GM18505 (cell line): ENCODE data around the gene RPL10.

Experiments used
- ATAC-seq: cut with Tn5 transposase; IDR thresholded peaks from one replicate; pipeline ENCODE4 v1.9.1; 2021; ENCODE audit not compliant: unreplicated experiment
- POLR2A ChIP-seq: IDR thresholded peaks from 4 replicates; pipeline ENCODE4 v1.6.1; 2011; ENCODE audit warnings: borderline replicate concordance; ENCODE audit not compliant: insufficient read depth, insufficient read length; ENCODE audit errors: extremely low read depth

Gene RPL10

GRCh38 chrX:154397888-154398667 lies at the start of gene RPL10:
Gene RPL10 (plus strand): TSS chrX:154398377. CDS start chrX:154398520, 143 bp downstream.
- ATAC-seq = peak; percentile 76
- TF ChIP-seq POLR2A = peak; percentile 99

- ATAC-seq = no peak
- TF ChIP-seq POLR2A = no peak
These were observed 49.4 kb upstream of the RPL10 start for GRCh38 chrX:154348646-154349358.

- no peak for ATAC-seq
- no peak for TF ChIP-seq POLR2A
These were observed 48.7 kb upstream of the RPL10 start for GRCh38 chrX:154349359-154349935.

GRCh38 chrX:154349979-154350378 lies 48.2 kb upstream of the RPL10 start:
- no peak for TF ChIP-seq POLR2A
- ATAC-seq = no peak

GRCh38 chrX:154350429-154351182 lies 47.6 kb upstream of the RPL10 start:
- TF ChIP-seq POLR2A = no peak

GRCh38 chrX:154351183-154352011 lies 46.8 kb upstream of the RPL10 start:
- ATAC-seq = no peak
- peak; percentile 19 for TF ChIP-seq POLR2A

More at GRCh38 chrX:154350429-154351182, 47.6 kb upstream of the RPL10 start:
- ATAC-seq = no peak

GRCh38 chrX:154352012-154352401 lies 46.2 kb upstream of the RPL10 start:
- no peak for TF ChIP-seq POLR2A
- ATAC-seq = no peak

GRCh38 chrX:154352466-154352865 lies 45.7 kb upstream of the RPL10 start:
- no peak for ATAC-seq
- no peak for TF ChIP-seq POLR2A

- TF ChIP-seq POLR2A = no peak
- ATAC-seq = no peak
These were observed 44.9 kb upstream of the RPL10 start for GRCh38 chrX:154353172-154353843.

- no peak for TF ChIP-seq POLR2A
- no peak for ATAC-seq
These were observed 44.2 kb upstream of the RPL10 start for GRCh38 chrX:154354013-154354412.

- ATAC-seq = no peak
- TF ChIP-seq POLR2A = no peak
These were observed 43.7 kb upstream of the RPL10 start for GRCh38 chrX:154354516-154354915.
